ENCODE results near the gene SERHL2.

DNA sequence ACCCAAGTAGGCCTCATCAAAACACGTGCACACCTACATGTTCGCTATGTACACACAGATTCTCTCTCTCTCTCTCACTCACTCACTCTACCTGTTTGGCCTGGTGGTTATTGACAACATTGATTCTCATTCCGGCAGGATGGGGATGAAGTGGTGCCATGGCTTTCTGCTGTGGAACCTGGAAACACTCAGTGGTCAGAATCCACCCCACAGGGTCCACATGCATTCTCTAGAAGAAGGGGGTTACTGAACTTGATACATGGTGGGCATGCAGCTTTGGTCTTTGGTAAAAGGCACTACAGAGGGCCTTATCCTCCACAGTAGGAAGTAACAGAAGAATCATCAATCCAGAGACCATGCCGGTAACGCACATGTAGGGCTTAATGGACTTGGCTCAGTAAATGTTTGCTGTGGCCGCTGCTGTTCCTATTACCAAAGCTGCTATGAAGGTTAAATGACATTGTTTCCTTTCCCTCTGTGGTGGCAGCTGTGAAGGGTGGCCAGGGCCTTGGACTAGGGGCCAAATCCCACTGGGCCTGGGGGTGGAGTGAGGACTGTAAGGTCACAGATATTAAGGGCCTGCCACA lies 48.2 kb downstream of the SERHL2 start:
- TF ChIP-seq CTCF (IDR thresholded peaks at IDR 0.05; ENCODE audit: poor library complexity) (no peak), EZH2phosphoT487 (IDR thresholded peaks at IDR 0.05; ENCODE audit: low read depth, severe bottlenecking, unreplicated experiment) (no peak), EZH2 (IDR thresholded peaks at IDR 0.05; ENCODE audit: borderline replicate concordance) (no peak)
